ENCODE measurements around the gene SAMD4B.
A peak's percentile ranks its signal among the peaks of the same experiment; 100 is the strongest.

Gene SAMD4B

DNA sequence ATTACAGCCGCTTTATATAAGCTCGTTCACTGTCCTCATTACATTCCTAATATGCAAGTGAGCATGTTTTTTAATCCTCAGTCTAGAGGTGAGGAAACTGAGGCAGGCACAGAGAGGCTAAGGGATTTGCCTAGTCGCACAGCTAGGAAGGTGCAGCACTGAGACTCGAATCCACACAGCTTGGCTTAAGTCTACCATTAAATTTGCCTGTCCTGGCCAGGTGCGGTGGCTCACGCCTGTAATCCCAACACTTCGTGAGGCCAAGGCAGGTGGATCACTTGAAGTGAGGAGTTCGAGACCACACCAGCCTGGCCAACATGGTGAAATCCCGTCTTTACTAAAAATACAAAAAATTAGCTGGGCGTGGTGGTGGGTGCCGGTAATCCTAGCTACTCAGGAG lies 85.5 kb downstream of the SAMD4B start:
- DNase-seq (ENCODE audit: low spot score), result no peak

- peak; percentile 82 for DNase-seq (ENCODE audit: low spot score)
Measured at GRCh38 chr19:39428283-39429112, 86.3 kb downstream of the SAMD4B start.

DNA sequence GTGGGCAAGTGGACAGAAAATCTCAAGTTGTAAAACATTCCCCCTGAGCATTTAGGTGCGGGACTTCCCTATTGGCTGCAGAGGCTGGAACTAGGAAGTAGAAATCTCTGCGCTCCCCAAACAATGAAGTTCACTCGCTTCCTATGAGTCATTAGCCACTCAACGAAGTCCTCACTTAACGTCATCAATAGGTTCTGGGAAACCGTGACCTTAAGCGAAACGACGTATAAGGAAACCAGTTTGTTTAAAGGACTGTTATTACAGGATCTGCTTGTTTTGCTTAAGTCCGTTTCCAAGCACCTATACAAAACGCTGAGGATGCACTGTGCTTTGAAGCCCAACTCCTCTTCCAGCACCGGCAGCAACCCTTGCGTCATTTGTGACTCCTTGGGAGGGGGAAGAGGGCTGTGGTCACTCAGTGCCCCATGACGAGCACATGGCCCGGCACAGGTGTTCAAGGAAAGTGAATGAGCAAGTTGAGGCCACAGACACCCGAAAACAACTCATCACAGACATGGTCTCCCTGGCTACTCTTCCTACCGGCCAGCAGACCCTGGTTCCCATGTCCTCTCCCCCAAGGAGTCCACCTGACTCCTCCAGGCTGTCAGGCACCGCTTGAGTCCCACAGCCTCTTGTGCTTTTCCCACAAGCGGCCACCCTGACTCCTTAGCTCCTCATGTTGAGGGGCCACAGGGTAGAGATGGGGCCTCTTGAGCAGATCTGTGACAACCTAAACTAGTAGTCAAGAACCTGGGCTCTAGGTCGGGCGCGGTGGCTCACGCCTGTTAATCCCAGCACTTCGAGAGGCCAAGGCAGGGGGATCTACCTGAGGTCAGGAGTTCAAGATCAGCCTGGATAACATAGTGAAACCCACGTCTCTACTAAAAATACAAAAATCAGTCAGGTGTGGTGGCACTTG lies 88.7 kb downstream of the SAMD4B start:
- DNase-seq (ENCODE audit: low spot score), result peak; percentile 63

DNA sequence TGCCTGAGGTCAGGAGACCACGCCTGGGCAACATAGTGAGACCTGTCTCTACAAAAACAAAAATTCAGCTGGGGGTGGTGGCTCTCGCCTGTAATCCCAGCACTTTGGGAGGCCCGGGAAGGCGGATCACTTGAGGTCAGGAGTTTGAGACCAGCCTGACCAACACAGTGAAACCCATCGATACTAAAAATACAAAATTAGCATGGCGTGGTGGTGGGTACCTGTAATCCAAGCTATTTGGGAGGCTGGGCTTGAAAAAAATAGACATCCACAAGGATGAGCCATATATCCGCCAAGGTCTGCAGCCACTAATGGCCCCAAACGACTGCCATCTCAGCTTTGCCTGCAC lies 90.4 kb downstream of the SAMD4B start:
- no peak for DNase-seq (ENCODE audit: low spot score)

DNA sequence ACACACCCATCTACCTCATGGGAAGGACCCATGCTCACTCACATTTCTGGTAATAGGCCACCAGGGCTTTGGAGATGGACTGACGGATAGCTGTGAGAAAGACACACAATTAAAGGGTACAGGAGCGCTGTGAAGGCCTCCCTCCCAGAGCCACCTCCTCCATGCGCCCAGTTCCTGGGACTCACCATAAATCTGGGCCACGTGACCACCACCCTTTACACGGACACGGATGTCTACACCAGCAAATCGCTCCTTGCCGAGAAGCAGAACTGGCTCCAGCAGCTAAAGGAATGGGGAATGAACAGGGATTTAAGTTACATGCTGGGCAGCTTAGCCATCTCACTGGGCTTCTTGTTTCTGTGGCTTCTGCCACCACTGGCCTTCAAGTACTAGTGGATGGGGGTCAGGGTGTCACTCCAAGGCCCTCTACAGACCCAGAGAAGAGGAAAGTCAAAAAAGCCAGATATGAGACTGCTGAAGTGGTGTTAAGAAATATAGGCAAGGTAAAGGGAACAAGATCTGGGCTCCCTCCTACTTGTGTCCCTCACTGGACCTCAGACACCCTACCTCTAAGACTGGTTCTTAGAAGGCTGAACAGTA lies 91.4 kb downstream of the SAMD4B start:
- no peak for DNase-seq (ENCODE audit: low spot score)

DNA sequence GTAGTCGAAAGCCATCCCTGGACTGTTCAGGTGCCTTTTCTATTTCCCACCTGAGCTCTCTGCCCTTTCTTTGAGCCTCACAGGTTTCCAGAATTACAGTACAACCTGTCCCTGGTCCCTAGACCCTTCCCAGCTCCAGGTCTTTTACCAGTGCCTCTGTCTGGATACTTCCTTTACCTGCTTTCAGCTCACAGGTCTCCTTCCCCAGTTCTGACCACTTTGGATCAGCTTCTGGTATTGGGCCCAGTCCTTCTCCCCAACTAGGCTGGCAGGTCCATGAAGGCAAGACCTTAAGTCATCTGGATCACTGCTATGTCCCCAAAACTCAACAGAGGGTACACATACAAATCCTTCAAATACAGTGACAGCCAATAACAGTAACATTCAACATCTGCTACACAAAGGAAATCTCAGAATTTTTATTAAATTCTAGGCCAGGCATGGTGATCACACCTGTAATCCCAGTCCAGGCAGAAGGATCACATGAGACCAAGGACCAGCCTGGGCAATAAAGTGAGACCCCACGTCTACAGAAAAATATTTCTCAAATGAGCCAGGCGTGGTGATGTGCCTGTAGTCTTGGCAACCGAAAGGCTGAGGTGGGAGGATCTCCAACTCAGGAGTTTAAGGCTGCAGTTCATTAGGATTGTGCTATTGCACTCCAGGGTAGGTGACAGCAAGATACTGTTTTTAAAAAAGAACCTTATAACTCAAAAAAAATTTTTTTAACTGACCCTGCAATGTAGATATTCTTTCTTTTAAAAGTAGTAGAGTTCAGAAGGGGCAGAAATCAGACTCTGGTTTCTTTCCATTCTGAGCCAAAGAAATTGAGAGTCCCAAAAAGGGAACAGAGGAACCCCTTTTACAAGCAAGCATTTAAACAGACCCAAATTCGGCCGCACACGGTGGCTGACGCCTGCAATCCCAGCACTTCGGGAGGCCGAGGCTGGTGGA lies 92.2 kb downstream of the SAMD4B start:
- DNase-seq (ENCODE audit: low spot score), result peak; percentile 35

Data from kidney tubule cell (primary cell).